Activated CD4-positive, alpha-beta T cell treated with anti-CD3 and anti-CD28 coated beads, Interleukin-10, Interleukin-2, amounts not matched to agents 100 ng/mL and 50 ng/mL, durations not matched to agents 16 hours and 8 hours (primary cell): ENCODE results near the gene LRRFIP2.

Experiments
- DNase-seq: peaks from one replicate; pipeline ENCODE4 v3.0.0-alpha.2; 2020

The LRRFIP2 gene

DNA sequence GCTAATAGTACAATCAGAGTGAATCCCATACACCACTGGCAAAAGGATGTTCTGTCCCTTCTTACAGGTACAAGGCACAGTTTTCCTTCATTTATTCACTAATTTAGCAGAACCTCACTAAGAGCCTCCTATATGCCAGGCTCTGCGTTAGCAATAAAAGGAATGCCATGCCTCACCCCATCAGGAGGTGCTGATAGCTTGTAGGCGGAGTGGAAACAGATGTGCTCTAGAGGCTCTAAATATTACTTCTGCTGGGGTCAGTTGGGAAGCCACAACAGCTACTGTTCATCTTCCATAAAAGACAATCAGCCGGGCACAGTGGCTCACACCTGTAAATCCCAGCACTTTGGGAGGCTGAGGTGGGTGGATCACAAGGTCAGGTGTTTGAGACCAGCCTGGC, 156.7 kb downstream of the LRRFIP2 start:
- no peak for DNase-seq

GRCh38 chr3:37016903-37017302, 157.5 kb downstream of the LRRFIP2 start:
- no peak for DNase-seq

- no peak for DNase-seq
Observed at GRCh38 chr3:37015642-37016041, 158.7 kb downstream of the LRRFIP2 start.

DNA sequence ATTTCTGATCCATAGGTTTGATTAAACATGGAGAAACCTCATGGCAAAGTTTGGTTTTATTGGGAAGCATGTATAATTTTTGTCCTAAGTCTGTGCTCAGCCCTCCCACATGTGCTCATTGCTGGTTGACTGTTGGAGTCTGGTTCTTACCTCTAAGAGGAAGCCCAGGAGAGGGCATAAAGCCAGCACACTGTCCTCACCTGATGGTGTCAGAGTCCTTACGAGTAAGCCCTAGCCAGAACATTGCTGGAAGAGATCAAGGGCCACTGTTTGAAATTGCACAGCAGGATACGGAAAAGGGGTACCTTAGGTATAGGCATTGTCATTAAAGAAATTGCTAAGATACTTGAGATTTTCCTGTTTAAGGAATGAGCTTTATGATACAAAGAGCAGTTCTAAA, 159.8 kb downstream of the LRRFIP2 start:
- no peak for DNase-seq
